ENCODE results near the gene MEX3B.

DNA sequence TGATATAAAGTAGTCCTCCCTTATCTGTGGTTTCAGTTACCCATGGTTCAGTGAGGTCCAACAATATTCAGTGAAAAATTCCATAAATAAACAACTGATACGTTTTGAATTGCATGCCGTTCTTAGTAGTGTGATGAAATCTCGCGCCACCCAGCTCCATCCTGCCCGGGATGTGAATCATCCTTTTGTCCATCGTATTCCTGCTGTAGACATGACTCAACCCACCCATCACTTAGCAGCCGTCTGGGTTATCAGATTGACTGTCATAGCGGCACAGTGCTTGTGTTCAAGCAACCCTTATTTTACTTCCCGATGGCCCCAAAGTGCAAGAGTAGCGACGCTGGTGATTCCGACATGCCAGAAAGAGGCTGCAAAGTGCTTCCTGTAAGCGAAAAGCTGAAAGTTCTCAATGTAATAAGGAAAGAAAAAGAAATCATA lies 48.0 kb upstream of the MEX3B start:
- TF ChIP-seq, protein P1, sequence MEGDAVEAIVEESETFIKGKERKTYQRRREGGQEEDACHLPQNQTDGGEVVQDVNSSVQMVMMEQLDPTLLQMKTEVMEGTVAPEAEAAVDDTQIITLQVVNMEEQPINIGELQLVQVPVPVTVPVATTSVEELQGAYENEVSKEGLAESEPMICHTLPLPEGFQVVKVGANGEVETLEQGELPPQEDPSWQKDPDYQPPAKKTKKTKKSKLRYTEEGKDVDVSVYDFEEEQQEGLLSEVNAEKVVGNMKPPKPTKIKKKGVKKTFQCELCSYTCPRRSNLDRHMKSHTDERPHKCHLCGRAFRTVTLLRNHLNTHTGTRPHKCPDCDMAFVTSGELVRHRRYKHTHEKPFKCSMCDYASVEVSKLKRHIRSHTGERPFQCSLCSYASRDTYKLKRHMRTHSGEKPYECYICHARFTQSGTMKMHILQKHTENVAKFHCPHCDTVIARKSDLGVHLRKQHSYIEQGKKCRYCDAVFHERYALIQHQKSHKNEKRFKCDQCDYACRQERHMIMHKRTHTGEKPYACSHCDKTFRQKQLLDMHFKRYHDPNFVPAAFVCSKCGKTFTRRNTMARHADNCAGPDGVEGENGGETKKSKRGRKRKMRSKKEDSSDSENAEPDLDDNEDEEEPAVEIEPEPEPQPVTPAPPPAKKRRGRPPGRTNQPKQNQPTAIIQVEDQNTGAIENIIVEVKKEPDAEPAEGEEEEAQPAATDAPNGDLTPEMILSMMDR (IDR thresholded peaks at IDR 0.05) = no peak
- no peak for TF ChIP-seq POLR2A (IDR thresholded peaks at IDR 0.05)
